ENCODE data around the gene PCK1.
"Not testable (repeated sequence)": the region's sequence is repeated elsewhere in the genome, so short reads cannot be mapped to it uniquely, and the experiment has no call there.

Gene PCK1

GRCh38 chr20:57560554-57561355 is at the start of gene PCK1:
TSS of gene PCK1 (plus strand) at chr20:57561110. CDS start at chr20:57561412, 302 bp downstream.
- DNase-seq (ENCODE audit: low read depth): no peak

- not testable (repeated sequence) for DNase-seq (ENCODE audit: low read depth)
Measured at GRCh38 chr20:57511709-57512108, 49.2 kb upstream of the PCK1 start.

- DNase-seq (ENCODE audit: low read depth): no peak
Measured at GRCh38 chr20:57512432-57512831, 48.5 kb upstream of the PCK1 start.

GRCh38 chr20:57513199-57513598 is 47.7 kb upstream of the PCK1 start:
- no peak for DNase-seq (ENCODE audit: low read depth)

GRCh38 chr20:57514273-57514751 is 46.6 kb upstream of the PCK1 start:
- DNase-seq (ENCODE audit: low read depth): no peak

- no peak for DNase-seq (ENCODE audit: low read depth)
Measured at GRCh38 chr20:57517904-57518303, 43.0 kb upstream of the PCK1 start.

GRCh38 chr20:57522380-57523140 is 38.4 kb upstream of the PCK1 start:
- DNase-seq (ENCODE audit: low read depth): no peak

- DNase-seq (ENCODE audit: low read depth): no peak
Measured at GRCh38 chr20:57523782-57524181, 37.1 kb upstream of the PCK1 start.

- no peak for DNase-seq (ENCODE audit: low read depth)
Measured at GRCh38 chr20:57524511-57525176, 36.3 kb upstream of the PCK1 start, which contains the start of gene CTCFL. TSS of gene CTCFL (minus strand) at chr20:57525140. CDS start at chr20:57524205, 935 bp downstream.

- DNase-seq (ENCODE audit: low read depth): no peak
Measured at GRCh38 chr20:57525328-57526086, 35.4 kb upstream of the PCK1 start.

- DNase-seq (ENCODE audit: low read depth): no peak
Measured at GRCh38 chr20:57526087-57526884, 34.6 kb upstream of the PCK1 start.

- no peak for DNase-seq (ENCODE audit: low read depth)
Measured at GRCh38 chr20:57526885-57527460, 33.9 kb upstream of the PCK1 start.

GRCh38 chr20:57527728-57528127 is 33.2 kb upstream of the PCK1 start:
- no peak for DNase-seq (ENCODE audit: low read depth)

- DNase-seq (ENCODE audit: low read depth): no peak
Measured at GRCh38 chr20:57528148-57528547, 32.8 kb upstream of the PCK1 start.

- no peak for DNase-seq (ENCODE audit: low read depth)
Measured at GRCh38 chr20:57529160-57529585, 31.7 kb upstream of the PCK1 start.

- DNase-seq (ENCODE audit: low read depth): no peak
Measured at GRCh38 chr20:57529810-57530209, 31.1 kb upstream of the PCK1 start.

GRCh38 chr20:57530327-57530981 is 30.5 kb upstream of the PCK1 start:
- DNase-seq (ENCODE audit: low read depth): no peak

- DNase-seq (ENCODE audit: low read depth): no peak
Measured at GRCh38 chr20:57532104-57532503, 28.8 kb upstream of the PCK1 start.

GRCh38 chr20:57535297-57535696 is 25.6 kb upstream of the PCK1 start:
- no peak for DNase-seq (ENCODE audit: low read depth)

GRCh38 chr20:57536120-57536708 is 24.7 kb upstream of the PCK1 start:
- DNase-seq (ENCODE audit: low read depth): no peak
